ENCODE results near the gene FADS6.

GRCh38 chr17:74900208-74900607 lies 6.8 kb upstream of the FADS6 start:
- TF ChIP-seq, protein P1, sequence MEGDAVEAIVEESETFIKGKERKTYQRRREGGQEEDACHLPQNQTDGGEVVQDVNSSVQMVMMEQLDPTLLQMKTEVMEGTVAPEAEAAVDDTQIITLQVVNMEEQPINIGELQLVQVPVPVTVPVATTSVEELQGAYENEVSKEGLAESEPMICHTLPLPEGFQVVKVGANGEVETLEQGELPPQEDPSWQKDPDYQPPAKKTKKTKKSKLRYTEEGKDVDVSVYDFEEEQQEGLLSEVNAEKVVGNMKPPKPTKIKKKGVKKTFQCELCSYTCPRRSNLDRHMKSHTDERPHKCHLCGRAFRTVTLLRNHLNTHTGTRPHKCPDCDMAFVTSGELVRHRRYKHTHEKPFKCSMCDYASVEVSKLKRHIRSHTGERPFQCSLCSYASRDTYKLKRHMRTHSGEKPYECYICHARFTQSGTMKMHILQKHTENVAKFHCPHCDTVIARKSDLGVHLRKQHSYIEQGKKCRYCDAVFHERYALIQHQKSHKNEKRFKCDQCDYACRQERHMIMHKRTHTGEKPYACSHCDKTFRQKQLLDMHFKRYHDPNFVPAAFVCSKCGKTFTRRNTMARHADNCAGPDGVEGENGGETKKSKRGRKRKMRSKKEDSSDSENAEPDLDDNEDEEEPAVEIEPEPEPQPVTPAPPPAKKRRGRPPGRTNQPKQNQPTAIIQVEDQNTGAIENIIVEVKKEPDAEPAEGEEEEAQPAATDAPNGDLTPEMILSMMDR (IDR thresholded peaks at IDR 0.05 in 4 of 5, conservative IDR thresholded peaks at IDR 0.05 in 1 of 5), result no peak
- TF ChIP-seq POLR2A (IDR thresholded peaks at IDR 0.05), result no peak

Data from gastrocnemius medialis (tissue), 4 donors.